Fibroblast of peridontal ligament (primary cell): ENCODE results near the gene MATN1.

Source experiments
- DNase-seq: peaks from one replicate; pipeline ENCODE4 v3.0.0-alpha.2; 2010; ENCODE audit errors: extremely low read depth

Gene MATN1

GRCh38 chr1:30718091-30718635 is 5.2 kb downstream of the MATN1 start:
- peak; percentile 95 for DNase-seq

GRCh38 chr1:30716646-30717045 is 6.7 kb downstream of the MATN1 start:
- DNase-seq = no peak

GRCh38 chr1:30715886-30716285 is 7.5 kb downstream of the MATN1 start:
- DNase-seq = no peak

- DNase-seq = no peak
Measured at GRCh38 chr1:30715216-30715615, 8.2 kb downstream of the MATN1 start.

GRCh38 chr1:30714536-30715090 is 8.8 kb downstream of the MATN1 start:
- no peak for DNase-seq

- no peak for DNase-seq
Measured at GRCh38 chr1:30714025-30714424, 9.4 kb downstream of the MATN1 start.

- no peak for DNase-seq
Measured at GRCh38 chr1:30713311-30713710, 10.1 kb downstream of the MATN1 start.

GRCh38 chr1:30712583-30712982 is 10.8 kb downstream of the MATN1 start:
- DNase-seq = no peak

- DNase-seq = no peak
Measured at GRCh38 chr1:30710407-30710806, 13.0 kb downstream of the MATN1 start.

GRCh38 chr1:30708361-30708728 is 15.0 kb downstream of the MATN1 start:
- DNase-seq = no peak

- DNase-seq = peak; percentile 62
Measured at GRCh38 chr1:30707412-30708360, 15.7 kb downstream of the MATN1 start.

- peak; percentile 40 for DNase-seq
Measured at GRCh38 chr1:30706528-30706927, 16.9 kb downstream of the MATN1 start.

- no peak for DNase-seq
Measured at GRCh38 chr1:30705698-30706097, 17.7 kb downstream of the MATN1 start.

- DNase-seq = peak; percentile 10
Measured at GRCh38 chr1:30704765-30705509, 18.4 kb downstream of the MATN1 start.

GRCh38 chr1:30704271-30704670 is 19.1 kb downstream of the MATN1 start:
- DNase-seq = no peak

- no peak for DNase-seq
Measured at GRCh38 chr1:30702823-30703222, 20.6 kb downstream of the MATN1 start.

- no peak for DNase-seq
Measured at GRCh38 chr1:30701258-30701633, 22.1 kb downstream of the MATN1 start.

GRCh38 chr1:30700528-30701257 is 22.7 kb downstream of the MATN1 start:
- DNase-seq = peak; percentile 65

- no peak for DNase-seq
Measured at GRCh38 chr1:30699762-30700161, 23.6 kb downstream of the MATN1 start.

- DNase-seq = no peak
Measured at GRCh38 chr1:30698401-30698981, 24.9 kb downstream of the MATN1 start.
